ENCODE results near the gene RNF39. TPM values are rescaled to one million over a fixed set of nuclear protein-coding genes. Genes with fewer than 3 reads are reported as not detected.

Gene RNF39
- total RNA-seq, 4 donors from 2014 or later, result 0.36 to 1.7 (median 0.71) TPM

- ATAC-seq (ENCODE audit: low FRiP score) (peak; percentile 93), DNase-seq (ENCODE audit: low spot score) (peak; percentile 71)
- TF ChIP-seq, protein P1, sequence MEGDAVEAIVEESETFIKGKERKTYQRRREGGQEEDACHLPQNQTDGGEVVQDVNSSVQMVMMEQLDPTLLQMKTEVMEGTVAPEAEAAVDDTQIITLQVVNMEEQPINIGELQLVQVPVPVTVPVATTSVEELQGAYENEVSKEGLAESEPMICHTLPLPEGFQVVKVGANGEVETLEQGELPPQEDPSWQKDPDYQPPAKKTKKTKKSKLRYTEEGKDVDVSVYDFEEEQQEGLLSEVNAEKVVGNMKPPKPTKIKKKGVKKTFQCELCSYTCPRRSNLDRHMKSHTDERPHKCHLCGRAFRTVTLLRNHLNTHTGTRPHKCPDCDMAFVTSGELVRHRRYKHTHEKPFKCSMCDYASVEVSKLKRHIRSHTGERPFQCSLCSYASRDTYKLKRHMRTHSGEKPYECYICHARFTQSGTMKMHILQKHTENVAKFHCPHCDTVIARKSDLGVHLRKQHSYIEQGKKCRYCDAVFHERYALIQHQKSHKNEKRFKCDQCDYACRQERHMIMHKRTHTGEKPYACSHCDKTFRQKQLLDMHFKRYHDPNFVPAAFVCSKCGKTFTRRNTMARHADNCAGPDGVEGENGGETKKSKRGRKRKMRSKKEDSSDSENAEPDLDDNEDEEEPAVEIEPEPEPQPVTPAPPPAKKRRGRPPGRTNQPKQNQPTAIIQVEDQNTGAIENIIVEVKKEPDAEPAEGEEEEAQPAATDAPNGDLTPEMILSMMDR (IDR thresholded peaks at IDR 0.05), result no peak
These were observed 26.2 kb upstream of the RNF39 start for GRCh38 chr6:30101444-30102413.

DNA sequence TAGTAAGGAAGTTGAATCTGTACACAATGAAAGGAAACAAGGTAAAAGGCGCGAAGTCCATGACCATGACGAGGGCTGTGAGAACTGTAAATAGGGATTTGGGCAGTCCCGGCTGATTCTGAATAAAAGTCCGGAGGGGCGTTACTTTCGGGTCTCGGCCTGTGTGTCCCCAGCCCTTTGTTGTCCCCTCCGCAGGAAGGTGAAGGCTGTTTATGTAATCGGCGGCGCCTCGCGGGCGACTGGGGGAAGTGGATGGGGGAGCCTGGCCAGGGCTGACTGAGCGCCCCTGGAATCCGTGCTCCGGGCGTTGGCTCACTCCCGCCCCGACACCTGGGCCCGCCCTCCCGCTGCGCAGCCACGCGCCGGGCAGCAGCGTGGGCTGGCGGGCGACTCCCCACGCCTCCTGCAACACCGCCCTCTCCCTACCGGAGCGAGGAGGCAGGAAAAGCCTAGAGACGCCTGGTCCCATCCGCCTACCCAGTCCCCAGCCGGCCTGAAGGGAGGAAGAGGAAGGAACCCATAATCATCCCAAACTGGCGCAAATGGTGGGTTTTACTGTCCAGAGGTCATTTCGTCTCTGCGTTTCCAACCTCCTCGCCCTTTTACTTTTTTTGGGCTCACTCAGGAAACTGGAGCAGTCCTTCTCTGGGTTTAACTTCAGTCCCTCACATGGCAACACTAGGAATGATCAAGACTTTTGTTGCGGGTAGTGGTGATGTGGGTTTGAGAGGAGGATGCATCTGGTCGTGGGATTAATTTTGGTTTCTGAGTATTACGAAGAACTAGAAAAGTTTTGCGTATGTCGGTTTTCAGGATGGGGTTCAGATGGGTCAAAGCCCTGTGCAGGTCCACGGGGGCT, 25.2 kb upstream of the RNF39 start:
- ATAC-seq (ENCODE audit: low FRiP score) (peak; percentile 54), DNase-seq (ENCODE audit: low spot score) (no peak)
- TF ChIP-seq, protein P1 (IDR thresholded peaks at IDR 0.05), result no peak

GRCh38 chr6:30100154-30100553, 24.6 kb upstream of the RNF39 start:
- DNase-seq (ENCODE audit: low spot score) (no peak), ATAC-seq (ENCODE audit: low FRiP score) (no peak)

GRCh38 chr6:30097902-30098768, 22.6 kb upstream of the RNF39 start:
- TF ChIP-seq, protein P1 (IDR thresholded peaks at IDR 0.05), result no peak
- no peak for DNase-seq (ENCODE audit: low spot score)
- ATAC-seq (ENCODE audit: low FRiP score), result no peak

More at GRCh38 chr6:30100154-30100553, 24.6 kb upstream of the RNF39 start:
- TF ChIP-seq, protein P1 (IDR thresholded peaks at IDR 0.05), result no peak

DNA sequence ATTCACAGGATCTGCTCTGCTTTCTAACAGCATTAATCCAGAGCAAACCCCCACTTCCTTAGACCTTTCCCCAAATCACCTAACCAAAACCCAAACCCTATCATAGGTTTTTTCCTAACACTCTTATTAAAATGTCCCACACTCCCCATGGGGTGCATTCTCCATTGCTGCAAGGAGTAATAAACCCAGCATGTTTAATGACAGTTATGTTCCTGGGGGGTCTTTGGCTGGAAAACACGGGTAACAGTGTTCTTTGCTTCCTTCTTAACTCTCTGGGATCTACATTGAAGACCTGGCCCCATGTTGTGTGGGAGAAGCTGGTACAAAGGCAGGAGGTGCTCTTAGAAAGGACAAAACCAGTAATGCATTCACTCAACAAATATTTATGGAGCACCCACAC, 21.3 kb upstream of the RNF39 start:
- TF ChIP-seq, protein P1 (IDR thresholded peaks at IDR 0.05), result no peak
- DNase-seq (ENCODE audit: low spot score) (no peak), ATAC-seq (ENCODE audit: low FRiP score) (no peak)

- DNase-seq (ENCODE audit: low spot score) (no peak), ATAC-seq (ENCODE audit: low FRiP score) (no peak)
- TF ChIP-seq, protein P1 (IDR thresholded peaks at IDR 0.05), result no peak
These were observed 18.5 kb upstream of the RNF39 start for GRCh38 chr6:30093951-30094661.
